ENCODE measurements around the gene PPP1R3D.

The PPP1R3D gene

DNA sequence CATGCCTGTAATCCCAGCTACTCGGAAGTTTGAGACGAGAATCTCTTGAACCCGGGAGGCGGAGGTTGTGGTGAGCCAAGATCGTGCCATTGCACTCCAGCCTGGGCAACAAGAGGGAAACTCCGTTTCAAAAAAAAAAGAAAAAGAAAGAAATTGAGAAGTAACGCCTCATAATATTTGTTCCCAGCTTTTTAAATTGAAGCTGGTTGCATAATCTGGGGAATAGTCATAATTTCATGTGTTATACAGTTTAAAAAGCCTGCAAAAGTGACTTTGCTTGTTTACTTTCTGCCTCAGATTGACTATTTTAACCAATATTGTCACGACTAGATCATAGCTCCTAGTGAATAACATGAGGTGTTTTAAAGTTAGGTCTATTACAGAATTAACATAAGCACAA, 7.3 kb upstream of the PPP1R3D start:
- H3K27ac ChIP-seq, result peak overlapping the region; percentile 80
- TF ChIP-seq, protein P1, sequence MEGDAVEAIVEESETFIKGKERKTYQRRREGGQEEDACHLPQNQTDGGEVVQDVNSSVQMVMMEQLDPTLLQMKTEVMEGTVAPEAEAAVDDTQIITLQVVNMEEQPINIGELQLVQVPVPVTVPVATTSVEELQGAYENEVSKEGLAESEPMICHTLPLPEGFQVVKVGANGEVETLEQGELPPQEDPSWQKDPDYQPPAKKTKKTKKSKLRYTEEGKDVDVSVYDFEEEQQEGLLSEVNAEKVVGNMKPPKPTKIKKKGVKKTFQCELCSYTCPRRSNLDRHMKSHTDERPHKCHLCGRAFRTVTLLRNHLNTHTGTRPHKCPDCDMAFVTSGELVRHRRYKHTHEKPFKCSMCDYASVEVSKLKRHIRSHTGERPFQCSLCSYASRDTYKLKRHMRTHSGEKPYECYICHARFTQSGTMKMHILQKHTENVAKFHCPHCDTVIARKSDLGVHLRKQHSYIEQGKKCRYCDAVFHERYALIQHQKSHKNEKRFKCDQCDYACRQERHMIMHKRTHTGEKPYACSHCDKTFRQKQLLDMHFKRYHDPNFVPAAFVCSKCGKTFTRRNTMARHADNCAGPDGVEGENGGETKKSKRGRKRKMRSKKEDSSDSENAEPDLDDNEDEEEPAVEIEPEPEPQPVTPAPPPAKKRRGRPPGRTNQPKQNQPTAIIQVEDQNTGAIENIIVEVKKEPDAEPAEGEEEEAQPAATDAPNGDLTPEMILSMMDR (IDR thresholded peaks at IDR 0.05), result no peak
- no peaks in the 10 kb centered on the region for H3K9me3 ChIP-seq
- H3K36me3 ChIP-seq, result peaks cover 47% of the 10 kb centered on the region
- H3K4me1 ChIP-seq (ENCODE audit: control insufficient read depth in 1 of 2, insufficient read depth in 1 of 2, low read depth in 1 of 2, low read length in 1 of 2), result peaks cover 59 to 62% of the 10 kb centered on the region in 2 experiments
- H3K27me3 ChIP-seq, result no peaks in the 10 kb centered on the region
- H3K4me3 ChIP-seq (ENCODE audit: low read depth in 1 of 2, low read length in 1 of 2), result no peak overlapping the region

DNA sequence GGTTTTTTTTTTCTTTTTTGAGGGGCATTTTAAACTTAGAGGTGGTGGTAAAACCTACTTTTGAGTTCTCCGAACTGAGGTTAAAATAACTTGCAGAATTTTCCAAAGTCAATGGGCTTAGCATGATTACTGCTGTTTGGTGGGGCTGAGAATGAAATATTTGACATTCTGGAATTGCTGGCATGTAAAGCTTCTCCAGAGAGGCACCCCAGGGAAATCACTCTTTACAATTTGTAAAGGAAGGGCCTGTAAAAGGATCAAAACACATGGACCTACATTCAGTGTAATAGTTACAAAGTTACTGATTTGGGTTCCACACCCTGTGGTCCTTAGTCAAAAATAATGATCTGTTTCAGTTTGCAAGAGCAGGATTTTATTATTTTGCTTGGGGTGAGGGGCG, 5.6 kb upstream of the PPP1R3D start:
- H3K27ac ChIP-seq, result peak overlapping the region; percentile 32
- H3K36me3 ChIP-seq, result peaks cover 42% of the 10 kb centered on the region

DNA sequence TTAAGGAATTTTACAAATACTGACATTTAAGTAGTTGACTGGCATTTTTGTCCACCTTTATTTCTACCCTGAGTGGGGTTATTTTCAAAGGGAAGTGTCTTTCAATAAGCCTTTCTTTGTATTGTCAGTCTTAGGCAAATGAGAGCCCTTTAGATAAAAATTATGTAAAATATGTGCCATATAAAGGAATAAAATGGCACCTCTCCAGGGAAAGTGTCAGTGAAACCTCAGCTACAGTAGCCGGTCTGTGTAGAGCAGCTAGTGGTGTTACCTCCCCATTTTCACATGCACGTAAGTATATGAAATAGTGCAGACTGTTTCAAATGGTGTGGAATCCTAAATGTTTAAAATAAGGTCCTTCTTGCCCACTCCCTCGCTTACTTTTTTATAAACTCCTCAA, 5.1 kb upstream of the PPP1R3D start:
- H3K27ac ChIP-seq, result peak overlapping the region; percentile 32
- TF ChIP-seq, protein P1 (IDR thresholded peaks at IDR 0.05), result no peak
- no peaks in the 10 kb centered on the region for H3K9me3 ChIP-seq

More for the DNA sequence above, 5.6 kb upstream of the PPP1R3D start:
- H3K4me3 ChIP-seq (ENCODE audit: low read depth in 1 of 2, low read length in 1 of 2), result no peak overlapping the region
- H3K9me3 ChIP-seq, result no peaks in the 10 kb centered on the region
- no peaks in the 10 kb centered on the region for H3K27me3 ChIP-seq
- TF ChIP-seq, protein P1 (IDR thresholded peaks at IDR 0.05), result no peak
- H3K4me1 ChIP-seq (ENCODE audit: control insufficient read depth in 1 of 2, insufficient read depth in 1 of 2, low read depth in 1 of 2, low read length in 1 of 2), result peaks cover 75 to 79% of the 10 kb centered on the region in 2 experiments

DNA sequence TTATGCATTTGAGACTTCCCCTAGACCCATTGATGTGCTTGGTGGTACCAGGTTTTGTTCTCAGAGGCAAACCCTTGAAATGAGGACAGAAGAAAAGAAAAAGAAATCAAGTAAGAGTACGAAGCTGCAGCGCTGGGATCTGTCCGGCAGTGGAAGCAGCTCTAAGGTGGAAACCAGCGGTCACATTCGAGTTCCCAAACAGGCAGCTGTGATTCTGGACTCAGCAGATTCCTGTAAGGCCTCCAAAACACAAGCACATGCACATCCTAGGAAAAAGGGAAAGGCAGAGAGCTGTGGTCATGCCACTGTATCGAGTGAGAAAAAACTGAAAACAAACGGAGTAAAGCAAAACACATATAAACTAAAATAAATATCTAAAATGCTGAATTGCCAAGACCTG, 4.6 kb upstream of the PPP1R3D start:
- Histone ChIP-seq H3K36me3 (peaks cover 35% of the 10 kb centered on the region), H3K4me1 (ENCODE audit: control insufficient read depth in 1 of 2, insufficient read depth in 1 of 2, low read depth in 1 of 2, low read length in 1 of 2) (peaks cover 72 to 83% of the 10 kb centered on the region in 2 experiments), H3K27me3 (no peaks in the 10 kb centered on the region), H3K27ac (peak overlapping the region; percentile 1), H3K4me3 (ENCODE audit: low read depth in 1 of 2, low read length in 1 of 2) (no peak overlapping the region), H3K9me3 (no peaks in the 10 kb centered on the region)
- TF ChIP-seq, protein P1 (IDR thresholded peaks at IDR 0.05), result no peak

More for the DNA sequence above, 5.1 kb upstream of the PPP1R3D start:
- Histone ChIP-seq H3K36me3 (peaks cover 37% of the 10 kb centered on the region), H3K27me3 (no peaks in the 10 kb centered on the region), H3K4me1 (ENCODE audit: control insufficient read depth in 1 of 2, insufficient read depth in 1 of 2, low read depth in 1 of 2, low read length in 1 of 2) (peaks cover 76 to 84% of the 10 kb centered on the region in 2 experiments), H3K4me3 (ENCODE audit: low read depth in 1 of 2, low read length in 1 of 2) (no peak overlapping the region)

DNA sequence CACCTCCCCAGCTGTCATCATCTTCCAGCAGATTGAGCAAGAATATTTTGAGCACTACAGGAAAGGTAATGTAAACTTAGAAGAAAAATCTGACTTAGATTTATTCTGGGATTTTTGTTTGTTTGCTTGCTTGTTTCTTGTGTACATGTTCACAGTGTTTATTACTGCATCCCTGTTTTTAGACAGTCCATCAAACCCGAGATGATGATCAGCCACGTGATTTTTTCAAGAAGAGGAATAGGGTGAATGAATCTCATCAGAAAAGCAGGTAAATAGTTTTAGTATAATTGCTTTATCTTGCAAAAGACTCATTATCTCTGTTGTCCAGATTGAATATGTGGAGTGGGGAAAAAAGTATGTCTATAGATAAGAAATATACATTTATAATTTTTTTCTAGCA, 2.1 kb upstream of the PPP1R3D start:
- H3K9me3 ChIP-seq, result no peaks in the 10 kb centered on the region
- peaks cover 35% of the 10 kb centered on the region for H3K36me3 ChIP-seq
- peaks cover 70 to 80% of the 10 kb centered on the region in 2 experiments for H3K4me1 ChIP-seq (ENCODE audit: control insufficient read depth in 1 of 2, insufficient read depth in 1 of 2, low read depth in 1 of 2, low read length in 1 of 2)
- TF ChIP-seq, protein P1 (IDR thresholded peaks at IDR 0.05), result no peak
- H3K4me3 ChIP-seq (ENCODE audit: low read depth in 1 of 2, low read length in 1 of 2), result peak overlapping the region; percentile 60 to 93
- H3K27ac ChIP-seq, result peak overlapping the region; percentile 98
- H3K27me3 ChIP-seq, result no peaks in the 10 kb centered on the region

DNA sequence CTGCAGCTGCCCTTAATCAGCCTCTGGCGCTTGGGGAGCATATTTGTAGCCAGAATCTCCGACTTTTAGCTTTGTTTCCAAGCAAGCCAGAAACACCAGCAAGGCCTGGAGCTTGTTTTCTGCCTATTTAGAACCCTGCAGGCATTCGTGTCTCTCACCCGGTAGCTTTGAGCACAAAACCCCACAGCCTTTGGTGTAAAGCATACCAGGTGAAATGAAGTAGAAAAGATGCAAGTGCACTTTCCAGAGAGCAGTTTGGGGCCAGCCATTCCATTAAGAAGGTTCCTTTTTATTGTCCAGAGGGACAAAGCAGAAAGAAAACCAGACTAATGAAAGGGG, 820 bp upstream of the PPP1R3D start:
- Histone ChIP-seq H3K27ac (peak overlapping the region; percentile 98), H3K4me3 (ENCODE audit: low read depth in 1 of 2, low read length in 1 of 2) (peak overlapping the region; percentile 60 to 93), H3K27me3 (no peaks in the 10 kb centered on the region), H3K36me3 (peaks cover 34% of the 10 kb centered on the region), H3K4me1 (ENCODE audit: control insufficient read depth in 1 of 2, insufficient read depth in 1 of 2, low read depth in 1 of 2, low read length in 1 of 2) (peaks cover 75 to 81% of the 10 kb centered on the region in 2 experiments), H3K9me3 (no peaks in the 10 kb centered on the region)
- TF ChIP-seq, protein P1 (IDR thresholded peaks at IDR 0.05), result no peak

Data from neutrophil (primary cell).